OCI-LY7 (cell line): ENCODE measurements around the gene INTS1. TPM values are rescaled to one million over a fixed set of nuclear protein-coding genes. Genes with fewer than 3 reads are reported as not detected.

Source experiments
- BruUV-seq: library from RNA; stranded (reverse); fragments of 400-500 nt; replicated peaks from 2 replicates; lab custom pipeline; 2021; lab: Mats Ljungman, UMichigan
- CTCF ChIA-PET: fragments of 300-600 bp; sonication (Branson Sonifier 250); formaldehyde crosslinking; loops from one replicate; lab custom pipeline; 2022; ENCODE audit warnings: antibody characterized with exemption; ENCODE audit not compliant: unreplicated experiment; lab: Charles Lee
- POLR2A ChIA-PET: fragments of 300-600 bp; sonication (Branson Sonifier 250); formaldehyde crosslinking; loops from one replicate; lab custom pipeline; 2022; ENCODE audit warnings: antibody characterized with exemption; lab: Charles Lee
- DNase-seq: peaks from one replicate; pipeline ENCODE4 v3.0.0-alpha.2; 2015; ENCODE audit warnings: low spot score
- H2AFZ ChIP-seq: fragments of 200-600 bp; sonication (generic), shearing (Covaris generic); 2 replicates; pipeline ENCODE4 v1.6.1; 2014; ENCODE audit warnings: mild to moderate bottlenecking, antibody characterized with exemption, low read length, moderate library complexity
- H3K27ac ChIP-seq: fragments of 200-600 bp; sonication (generic); 2 replicates; pipeline ENCODE4 v1.5.1; 2014; ENCODE audit warnings: mixed run types, low read depth, mild to moderate bottlenecking, moderate library complexity, low read length, inconsistent platforms; ENCODE audit not compliant: poor library complexity, severe bottlenecking
- H3K36me3 ChIP-seq: fragments of 200-600 bp; sonication (generic); 2 replicates; pipeline ENCODE4 v1.6.1; 2014; ENCODE audit warnings: mild to moderate bottlenecking, antibody characterized with exemption, low read length, moderate library complexity, mixed read lengths; ENCODE audit not compliant: insufficient read depth
- H3K4me1 ChIP-seq: fragments of 200-600 bp; sonication (generic); 2 replicates; pipeline ENCODE4 v1.5.1; 2014; ENCODE audit warnings: mild to moderate bottlenecking, low read length; ENCODE audit not compliant: insufficient read depth, poor library complexity, severe bottlenecking
- H3K4me2 ChIP-seq: fragments of 200-600 bp; sonication (generic); 2 replicates; pipeline ENCODE4 v1.6.1; 2014; ENCODE audit warnings: mild to moderate bottlenecking, low read length
- H3K4me3 ChIP-seq: fragments of 200-600 bp; sonication (generic); 2 replicates; pipeline ENCODE4 v1.5.1; 2014; ENCODE audit warnings: mild to moderate bottlenecking, low read depth, low read length; ENCODE audit not compliant: poor library complexity, severe bottlenecking
- H3K79me2 ChIP-seq: fragments of 200-600 bp; sonication (generic); 2 replicates; pipeline ENCODE4 v1.6.1; 2016; ENCODE audit warnings: low read depth, mild to moderate bottlenecking, low read length, moderate library complexity, mixed read lengths; ENCODE audit not compliant: insufficient read depth
- H3K9me2 ChIP-seq: fragments of 200-600 bp; sonication (generic); 2 replicates; pipeline ENCODE4 v1.6.1; 2016; ENCODE audit warnings: mild to moderate bottlenecking, low read length, mixed read lengths; ENCODE audit not compliant: insufficient read depth
- H3K9me3 ChIP-seq: fragments of 200-600 bp; sonication (generic); 2 replicates; pipeline ENCODE4 v1.6.1; 2014; ENCODE audit warnings: mild to moderate bottlenecking, mixed run types, low read length, mixed read lengths
- H4K20me1 ChIP-seq: fragments of 200-600 bp; sonication (generic); 2 replicates; pipeline ENCODE4 v1.6.1; 2014; ENCODE audit warnings: mild to moderate bottlenecking, antibody characterized with exemption, low read length, moderate library complexity, mixed read lengths; ENCODE audit not compliant: insufficient read depth
- CTCF ChIP-seq: fragments of 200-600 bp; sonication (generic); conservative IDR thresholded peaks from 2 replicates; pipeline ENCODE4 v1.5.1; 2014; ENCODE audit warnings: mild to moderate bottlenecking, antibody characterized with exemption, low read length, moderate library complexity, mixed read lengths
- EZH2phosphoT487 ChIP-seq: fragments of 200-600 bp; sonication (generic); IDR thresholded peaks from 2 replicates; pipeline ENCODE4 v1.6.1; 2018; ENCODE audit warnings: low read depth, borderline replicate concordance, mild to moderate bottlenecking, mixed run types, antibody characterized with exemption, low read length, moderate library complexity, mixed read lengths
- intact Hi-C: fragments of 100-400 bp; cut with micrococcal nuclease; formaldehyde crosslinking; loops from one replicate; pipeline ENCODE4 v1.10.0; 2022; ENCODE audit not compliant: unreplicated experiment
- total RNA-seq, 2 experiments: library from RNA; depleted of rRNA in 1 of 2; stranded (reverse); fragments of >200 nt in 1 of 2; shearing (Covaris generic) in 1 of 2; gene quantifications; 2 replicates each; pipeline ENCODE4 v1.2.3, GENCODE V29; 2014 to 2022

Gene INTS1
- total RNA-seq, 2 experiments from 2014 or later: 83.6 to 188 TPM

GRCh38 chr7:1437155-1437880, 66.9 kb downstream of the INTS1 start:
- Histone ChIP-seq H3K4me1 (no peaks in the 10 kb centered on the region), H3K4me2 (no peak overlapping the region), H3K79me2 (no peaks in the 10 kb centered on the region), H4K20me1 (no peaks in the 10 kb centered on the region), H3K27ac (no peak overlapping the region), H3K4me3 (no peak overlapping the region), H3K36me3 (no peaks in the 10 kb centered on the region), H3K9me3 (no peaks in the 10 kb centered on the region), H3K9me2 (no peaks in the 10 kb centered on the region), H2AFZ (no peak overlapping the region)
- DNase-seq: no peak
- intact Hi-C loops: no loop called here
- TF ChIP-seq CTCF (no peak), EZH2phosphoT487 (no peak)
- POLR2A ChIA-PET: interaction anchor here (0.6 kb wide), 1 partner anchor 37 kb away, joined by 3 read pairs; no protein-coding TSS in a partner anchor
- BruUV-seq: no TSS peak
- CTCF ChIA-PET: no interaction called here

GRCh38 chr7:1436608-1437007, 67.6 kb downstream of the INTS1 start:
- Histone ChIP-seq H3K4me2 (no peak overlapping the region), H3K9me2 (no peaks in the 10 kb centered on the region), H3K79me2 (no peaks in the 10 kb centered on the region), H3K4me3 (no peak overlapping the region), H4K20me1 (no peaks in the 10 kb centered on the region), H3K4me1 (no peaks in the 10 kb centered on the region), H2AFZ (no peak overlapping the region), H3K36me3 (no peaks in the 10 kb centered on the region), H3K9me3 (no peaks in the 10 kb centered on the region), H3K27ac (no peak overlapping the region)
- TF ChIP-seq CTCF (no peak), EZH2phosphoT487 (no peak)
- POLR2A ChIA-PET: interaction anchor here (0.6 kb wide), 1 partner anchor 37 kb away, joined by 3 read pairs; no protein-coding TSS in a partner anchor
- DNase-seq: no peak
- intact Hi-C loops: no loop called here
- BruUV-seq: no TSS peak
- CTCF ChIA-PET: no interaction called here
